ENCODE results near the gene ARMC8. TPM values are rescaled to one million over a fixed set of nuclear protein-coding genes. Genes with fewer than 3 reads are reported as not detected.

ARMC8 gene
- total RNA-seq, 1 donor from 2014 or later, result 80.3 TPM

DNA sequence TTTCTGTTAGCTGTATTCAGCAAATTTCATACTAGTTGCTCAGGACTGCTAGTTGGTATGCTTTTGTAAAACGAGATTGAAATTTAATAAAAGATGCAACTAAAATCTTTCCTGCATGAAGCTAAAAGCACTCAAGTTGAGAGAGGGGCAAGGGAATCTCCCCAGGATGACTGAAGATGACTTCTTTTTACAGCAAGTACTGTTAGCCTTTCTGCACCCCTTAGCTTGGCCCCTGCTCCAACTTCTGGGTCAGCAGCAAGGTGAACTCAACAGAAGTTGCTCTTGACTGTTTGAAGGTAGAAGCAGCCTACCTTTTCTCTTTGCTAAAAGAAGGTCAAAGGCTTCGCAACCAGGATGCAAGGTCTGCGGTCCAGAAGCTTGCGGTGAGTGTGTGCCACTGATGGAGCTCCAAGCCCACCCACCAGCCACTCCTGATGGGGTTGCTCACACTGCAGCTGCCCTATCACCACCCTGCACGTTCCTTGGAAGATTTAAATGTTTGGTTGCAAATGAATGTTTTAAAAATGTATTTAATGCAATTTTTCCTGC, 110.0 kb downstream of the ARMC8 start:
- Mint-ChIP-seq H3K36me3 (peaks cover 13% of the 10 kb centered on the region), H3K4me3 (no peak overlapping the region), H3K4me1 (no peaks in the 10 kb centered on the region), H3K27ac (no peak overlapping the region), H3K9me3 (no peaks in the 10 kb centered on the region), H3K27me3 (ENCODE audit: insufficient read depth, low read depth) (peaks cover 3% of the 10 kb centered on the region)
- Histone ChIP-seq H3K79me2 (ENCODE audit: low read depth) (no peaks in the 10 kb centered on the region), H3K36me3 (no peaks in the 10 kb centered on the region), H3K4me2 (no peak overlapping the region), H3K27me3 (no peaks in the 10 kb centered on the region), H3K4me3 (no peak overlapping the region), H4K20me1 (ENCODE audit: low read depth) (no peaks in the 10 kb centered on the region), H3F3A (ENCODE audit: low read depth) (no peaks in the 10 kb centered on the region), H3K4me1 (no peaks in the 10 kb centered on the region), H3K27ac (no peak overlapping the region), H3K9ac (no peak overlapping the region), H2AFZ (replicated peaks) (no peak overlapping the region), H3K9me3 (ENCODE audit: low read depth) (no peaks in the 10 kb centered on the region)
- DNase-seq (ENCODE audit: low spot score), result no peak
- TF ChIP-seq EZH2phosphoT487 (IDR thresholded peaks at IDR 0.05) (no peak), EZH2 (IDR thresholded peaks at IDR 0.05) (no peak)
- TF ChIP-seq, protein P1, sequence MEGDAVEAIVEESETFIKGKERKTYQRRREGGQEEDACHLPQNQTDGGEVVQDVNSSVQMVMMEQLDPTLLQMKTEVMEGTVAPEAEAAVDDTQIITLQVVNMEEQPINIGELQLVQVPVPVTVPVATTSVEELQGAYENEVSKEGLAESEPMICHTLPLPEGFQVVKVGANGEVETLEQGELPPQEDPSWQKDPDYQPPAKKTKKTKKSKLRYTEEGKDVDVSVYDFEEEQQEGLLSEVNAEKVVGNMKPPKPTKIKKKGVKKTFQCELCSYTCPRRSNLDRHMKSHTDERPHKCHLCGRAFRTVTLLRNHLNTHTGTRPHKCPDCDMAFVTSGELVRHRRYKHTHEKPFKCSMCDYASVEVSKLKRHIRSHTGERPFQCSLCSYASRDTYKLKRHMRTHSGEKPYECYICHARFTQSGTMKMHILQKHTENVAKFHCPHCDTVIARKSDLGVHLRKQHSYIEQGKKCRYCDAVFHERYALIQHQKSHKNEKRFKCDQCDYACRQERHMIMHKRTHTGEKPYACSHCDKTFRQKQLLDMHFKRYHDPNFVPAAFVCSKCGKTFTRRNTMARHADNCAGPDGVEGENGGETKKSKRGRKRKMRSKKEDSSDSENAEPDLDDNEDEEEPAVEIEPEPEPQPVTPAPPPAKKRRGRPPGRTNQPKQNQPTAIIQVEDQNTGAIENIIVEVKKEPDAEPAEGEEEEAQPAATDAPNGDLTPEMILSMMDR (IDR thresholded peaks at IDR 0.05), result no peak

- Histone ChIP-seq H3K4me3 (no peak overlapping the region), H3K79me2 (ENCODE audit: low read depth) (no peaks in the 10 kb centered on the region), H3K4me2 (no peak overlapping the region), H3K27ac (no peak overlapping the region), H3K4me1 (no peaks in the 10 kb centered on the region), H4K20me1 (ENCODE audit: low read depth) (no peaks in the 10 kb centered on the region), H3K9ac (no peak overlapping the region), H2AFZ (replicated peaks) (no peak overlapping the region), H3K9me3 (ENCODE audit: low read depth) (no peaks in the 10 kb centered on the region), H3F3A (ENCODE audit: low read depth) (no peaks in the 10 kb centered on the region), H3K36me3 (no peaks in the 10 kb centered on the region), H3K27me3 (no peaks in the 10 kb centered on the region)
- peaks cover 8% of the 10 kb centered on the region for H3K36me3 Mint-ChIP-seq
- H3K27me3 Mint-ChIP-seq (ENCODE audit: insufficient read depth, low read depth), result no peaks in the 10 kb centered on the region
- H3K4me1 Mint-ChIP-seq, result no peaks in the 10 kb centered on the region
- no peak for TF ChIP-seq EZH2phosphoT487 (IDR thresholded peaks at IDR 0.05)
- TF ChIP-seq, protein P1 (IDR thresholded peaks at IDR 0.05), result no peak
- no peak for TF ChIP-seq EZH2 (IDR thresholded peaks at IDR 0.05)
- no peak for DNase-seq (ENCODE audit: low spot score)
- no peak overlapping the region for H3K4me3 Mint-ChIP-seq
- no peaks in the 10 kb centered on the region for H3K9me3 Mint-ChIP-seq
- no peak overlapping the region for H3K27ac Mint-ChIP-seq
Observed at GRCh38 chr3:138297876-138298275, 110.8 kb downstream of the ARMC8 start.

DNA sequence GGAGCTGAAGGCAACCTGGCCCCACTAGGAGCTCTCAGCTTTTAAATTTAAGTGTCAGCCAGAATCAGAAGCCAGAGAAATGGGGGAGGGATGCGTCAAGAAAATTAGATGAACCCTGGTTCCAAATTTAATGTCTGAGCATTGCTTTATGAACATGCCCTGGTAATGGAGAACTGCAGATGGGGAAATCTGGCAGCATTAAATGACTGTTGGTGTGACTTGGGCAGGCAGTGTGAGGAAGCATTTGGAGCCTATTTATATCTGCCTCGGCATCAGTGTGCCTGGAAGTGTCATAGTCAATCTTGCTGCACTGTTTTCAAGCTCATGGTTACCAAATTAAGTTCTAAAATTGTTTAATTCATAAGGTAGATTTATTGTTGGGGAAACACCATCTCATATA, 113.5 kb downstream of the ARMC8 start:
- H3K9me3 Mint-ChIP-seq, result no peaks in the 10 kb centered on the region
- no peaks in the 10 kb centered on the region for H3K27me3 Mint-ChIP-seq (ENCODE audit: insufficient read depth, low read depth)
- no peak overlapping the region for H3K4me3 ChIP-seq
- no peaks in the 10 kb centered on the region for H3K9me3 ChIP-seq (ENCODE audit: low read depth)
- no peak overlapping the region for H3K27ac Mint-ChIP-seq
- H4K20me1 ChIP-seq (ENCODE audit: low read depth), result no peaks in the 10 kb centered on the region
- H3K27ac ChIP-seq, result no peak overlapping the region
- no peak overlapping the region for H3K9ac ChIP-seq
- H3K36me3 ChIP-seq, result no peaks in the 10 kb centered on the region
- no peaks in the 10 kb centered on the region for H3K27me3 ChIP-seq
- no peaks in the 10 kb centered on the region for H3K4me1 Mint-ChIP-seq
- DNase-seq (ENCODE audit: low spot score), result no peak
- no peaks in the 10 kb centered on the region for H3K79me2 ChIP-seq (ENCODE audit: low read depth)
- H3K4me2 ChIP-seq, result no peak overlapping the region
- H3K4me1 ChIP-seq, result no peaks in the 10 kb centered on the region
- TF ChIP-seq, protein P1 (IDR thresholded peaks at IDR 0.05), result no peak
- no peak for TF ChIP-seq EZH2phosphoT487 (IDR thresholded peaks at IDR 0.05)
- TF ChIP-seq EZH2 (IDR thresholded peaks at IDR 0.05), result no peak
- H3K36me3 Mint-ChIP-seq, result peaks cover 7% of the 10 kb centered on the region
- no peak overlapping the region for H2AFZ ChIP-seq (replicated peaks)
- H3F3A ChIP-seq (ENCODE audit: low read depth), result no peaks in the 10 kb centered on the region
- no peak overlapping the region for H3K4me3 Mint-ChIP-seq

Measured in neural progenitor cell (in vitro differentiated cells).